Natural killer cell (primary cell): Measurements from ENCODE around the gene SETMAR. TPM values are rescaled to one million over a fixed set of nuclear protein-coding genes. Genes with fewer than 3 reads are reported as not detected.

Source experiments
- ATAC-seq, 3 donors: fragments of 150-1000 bp in 2 of 3; fragments of 200-7000 bp in 1 of 3; cut with Tn5 transposase; 1 replicate in 1 of 3; 2 replicates in 2 of 3; pipeline ENCODE4 v1.10.0; 2021; ENCODE audit warnings: mild to moderate bottlenecking in 2 of 3, moderate library complexity in 2 of 3
- DNase-seq, 2 donors: peaks; one replicate each; pipeline versions ENCODE4 v3.0.0 to v3.0.0-alpha.2; 2013 to 2021; ENCODE audit warnings: mixed read lengths in 1 of 2
- H3K27ac ChIP-seq: one replicate; pipeline ENCODE4 v1.5.1; 2013; ENCODE audit warnings: mild to moderate bottlenecking, low read length
- H3K27me3 ChIP-seq: one replicate; pipeline ENCODE4 v1.6.1; 2013; ENCODE audit warnings: low read length; ENCODE audit not compliant: control insufficient read depth, insufficient read depth
- H3K36me3 ChIP-seq: one replicate; pipeline ENCODE4 v1.6.1; 2013; ENCODE audit warnings: low read length; ENCODE audit not compliant: control insufficient read depth, insufficient read depth
- H3K4me1 ChIP-seq: one replicate; pipeline ENCODE4 v1.6.1; 2013; ENCODE audit warnings: low read length; ENCODE audit not compliant: control insufficient read depth, insufficient read depth
- H3K4me3 ChIP-seq: one replicate; pipeline ENCODE4 v1.5.1; 2013; ENCODE audit warnings: low read length
- H3K9me3 ChIP-seq: one replicate; pipeline ENCODE4 v1.6.1; 2013; ENCODE audit warnings: low read length; ENCODE audit not compliant: control insufficient read depth, insufficient read depth
- H3K27ac Mint-ChIP-seq, 2 donors: one replicate each; pipeline ENCODE4 v1.8.0; 2022; ENCODE audit warnings: mild to moderate bottlenecking in 2 of 2, mixed read lengths in 2 of 2, moderate library complexity in 1 of 2
- H3K27me3 Mint-ChIP-seq, 2 donors: one replicate each; pipeline ENCODE4 v1.8.0; 2022; ENCODE audit warnings: low read depth in 2 of 2, mixed read lengths in 2 of 2
- H3K36me3 Mint-ChIP-seq: one replicate; pipeline ENCODE4 v1.8.0; 2022; ENCODE audit warnings: mixed read lengths
- H3K4me1 Mint-ChIP-seq, 2 donors: one replicate each; pipeline ENCODE4 v1.8.0; 2022; ENCODE audit warnings: mixed read lengths in 2 of 2
- H3K4me3 Mint-ChIP-seq: one replicate; pipeline ENCODE4 v1.8.0; 2022; ENCODE audit warnings: mild to moderate bottlenecking, moderate library complexity, mixed read lengths
- H3K9me3 Mint-ChIP-seq, 2 donors: one replicate each; pipeline ENCODE4 v1.8.0; 2022; ENCODE audit warnings: mixed read lengths in 2 of 2
- WGBS: methylation state at CpG from one replicate; pipeline ENCODE4 v1.1.7; 2013; ENCODE audit warnings: missing lambda C conversion rate; ENCODE audit not compliant: insufficient coverage; 5-methylcytosine and 5-hydroxymethylcytosine counted together
- intact Hi-C: fragments of 100-400 bp; cut with micrococcal nuclease; formaldehyde crosslinking; loops from one replicate; pipeline ENCODE4 v1.14.2; 2022
- total RNA-seq, 4 donors: library from RNA; stranded (reverse); fragments of 120-200 nt in 1 of 4; gene quantifications; one replicate each; pipeline versions ENCODE4 v1.2.3 to v1.2.4, GENCODE V29; 2013 to 2022
- TF ChIP-seq, protein P1 (sequence below): fragments of 200-600 bp; IDR thresholded peaks from one replicate; pipeline ENCODE4 v1.8.0; 2022; ENCODE audit warnings: antibody characterized with exemption

SETMAR gene
- total RNA-seq, 3 donors from 2014 or later (not counting 1 experiment from before 2014, with no cell fraction given), result 4.8 to 9.3 (median 6.4) TPM

DNA sequence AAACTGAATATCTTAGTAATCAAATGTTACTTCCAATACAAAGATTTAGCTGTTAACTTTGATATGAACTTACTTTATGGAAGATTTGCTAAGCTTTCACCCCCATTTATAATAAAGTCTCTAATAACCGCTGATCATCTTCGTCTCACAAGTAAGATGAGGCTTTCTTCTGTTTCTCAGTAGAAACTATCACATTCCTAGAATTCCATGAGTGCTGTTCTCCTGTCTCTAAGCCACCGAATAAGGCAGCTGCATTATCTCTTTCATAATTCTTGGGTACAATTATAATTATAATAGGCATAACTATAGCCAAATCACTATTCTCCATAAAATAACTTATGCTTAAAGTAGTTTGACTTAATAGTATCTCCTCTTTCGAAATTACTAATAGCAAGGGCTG, 18.3 kb upstream of the SETMAR start:
- intact Hi-C loops, result no loop called here
- no peaks in the 10 kb centered on the region for H3K9me3 Mint-ChIP-seq
- TF ChIP-seq, protein P1, sequence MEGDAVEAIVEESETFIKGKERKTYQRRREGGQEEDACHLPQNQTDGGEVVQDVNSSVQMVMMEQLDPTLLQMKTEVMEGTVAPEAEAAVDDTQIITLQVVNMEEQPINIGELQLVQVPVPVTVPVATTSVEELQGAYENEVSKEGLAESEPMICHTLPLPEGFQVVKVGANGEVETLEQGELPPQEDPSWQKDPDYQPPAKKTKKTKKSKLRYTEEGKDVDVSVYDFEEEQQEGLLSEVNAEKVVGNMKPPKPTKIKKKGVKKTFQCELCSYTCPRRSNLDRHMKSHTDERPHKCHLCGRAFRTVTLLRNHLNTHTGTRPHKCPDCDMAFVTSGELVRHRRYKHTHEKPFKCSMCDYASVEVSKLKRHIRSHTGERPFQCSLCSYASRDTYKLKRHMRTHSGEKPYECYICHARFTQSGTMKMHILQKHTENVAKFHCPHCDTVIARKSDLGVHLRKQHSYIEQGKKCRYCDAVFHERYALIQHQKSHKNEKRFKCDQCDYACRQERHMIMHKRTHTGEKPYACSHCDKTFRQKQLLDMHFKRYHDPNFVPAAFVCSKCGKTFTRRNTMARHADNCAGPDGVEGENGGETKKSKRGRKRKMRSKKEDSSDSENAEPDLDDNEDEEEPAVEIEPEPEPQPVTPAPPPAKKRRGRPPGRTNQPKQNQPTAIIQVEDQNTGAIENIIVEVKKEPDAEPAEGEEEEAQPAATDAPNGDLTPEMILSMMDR, result no peak
- Histone ChIP-seq H3K4me1 (no peaks in the 10 kb centered on the region), H3K36me3 (no peaks in the 10 kb centered on the region), H3K9me3 (no peaks in the 10 kb centered on the region), H3K4me3 (no peak overlapping the region), H3K27me3 (no peaks in the 10 kb centered on the region), H3K27ac (no peak overlapping the region)
- peaks cover 3 to 22% of the 10 kb centered on the region in 2 donors for H3K27me3 Mint-ChIP-seq
- 97% methylated on average over 2 of the region's 4 CpGs for WGBS
- DNase-seq (no peak), ATAC-seq (no peak)
- no peaks in the 10 kb centered on the region for H3K4me1 Mint-ChIP-seq
- H3K4me3 Mint-ChIP-seq, result no peak overlapping the region
- H3K36me3 Mint-ChIP-seq, result no peaks in the 10 kb centered on the region
- H3K27ac Mint-ChIP-seq, result no peak overlapping the region

DNA sequence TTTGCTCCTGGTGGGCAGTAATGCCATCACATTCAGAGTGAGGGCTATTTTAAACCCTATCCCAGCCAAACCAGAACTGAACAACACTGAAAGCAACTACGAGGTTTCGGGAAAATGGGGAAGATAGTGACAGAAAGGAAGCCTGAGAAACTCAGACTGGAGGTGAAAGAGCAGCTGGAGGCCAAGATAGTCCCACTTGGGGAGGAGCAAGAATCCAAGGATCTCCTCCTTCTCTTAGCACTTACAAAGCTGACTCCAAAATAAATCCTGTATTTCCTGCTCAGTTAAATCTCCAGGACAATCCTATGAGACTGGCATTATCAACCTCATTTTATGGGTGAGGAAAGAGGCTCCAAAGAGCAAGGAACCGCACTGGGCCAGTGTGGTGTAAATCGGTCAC, 14.1 kb upstream of the SETMAR start:
- no peaks in the 10 kb centered on the region for H3K9me3 Mint-ChIP-seq
- Histone ChIP-seq H3K27me3 (no peaks in the 10 kb centered on the region), H3K4me1 (no peaks in the 10 kb centered on the region), H3K36me3 (no peaks in the 10 kb centered on the region), H3K4me3 (no peak overlapping the region), H3K9me3 (no peaks in the 10 kb centered on the region), H3K27ac (no peak overlapping the region)
- peaks cover 0 to 3% of the 10 kb centered on the region in 2 donors for H3K27me3 Mint-ChIP-seq
- no peak overlapping the region for H3K4me3 Mint-ChIP-seq
- no peak for DNase-seq
- H3K27ac Mint-ChIP-seq, result no peak overlapping the region
- no peak for ATAC-seq
- H3K36me3 Mint-ChIP-seq, result no peaks in the 10 kb centered on the region
- intact Hi-C loops, result no loop called here
- TF ChIP-seq, protein P1, result no peak
- H3K4me1 Mint-ChIP-seq, result peaks cover 0 to 6% of the 10 kb centered on the region in 2 donors
- no CpG with 5 or more reads among the region's 4 CpGs for WGBS

DNA sequence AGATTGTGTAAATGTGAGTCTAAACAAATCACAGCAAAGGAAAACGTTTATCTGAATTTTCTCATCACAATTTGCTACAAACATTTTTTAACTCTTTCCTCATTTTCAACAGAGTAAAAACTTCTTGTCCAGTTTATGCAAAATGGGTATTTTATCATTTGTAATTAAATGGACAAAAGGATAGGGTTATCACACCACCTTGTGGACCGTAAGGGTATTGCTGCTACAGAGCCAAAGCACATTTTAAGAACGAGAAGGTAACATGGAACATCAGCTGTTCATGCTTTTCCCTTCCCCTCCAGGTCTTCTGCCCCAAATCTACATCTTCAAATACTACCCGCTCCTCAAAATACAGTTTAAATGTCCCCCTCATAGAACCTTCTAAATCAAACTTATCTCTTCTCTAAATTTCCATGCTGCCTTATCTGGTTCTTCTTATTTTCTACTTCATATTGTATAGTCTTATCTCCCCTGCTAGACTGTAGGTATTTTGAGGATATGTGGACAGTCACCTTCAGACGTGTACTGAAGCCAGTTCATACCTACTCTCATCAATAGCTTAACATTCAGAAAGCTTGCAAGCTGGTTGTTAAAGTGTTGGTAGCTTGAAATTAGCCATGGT, 12.8 kb upstream of the SETMAR start:
- DNase-seq, result peak in 1 of 2 donors; percentile 73
- Mint-ChIP-seq H3K4me3 (no peak overlapping the region), H3K9me3 (no peaks in the 10 kb centered on the region), H3K27ac (no peak overlapping the region), H3K36me3 (no peaks in the 10 kb centered on the region), H3K4me1 (peaks cover 0 to 6% of the 10 kb centered on the region in 2 donors), H3K27me3 (peaks cover 0 to 3% of the 10 kb centered on the region in 2 donors)
- Histone ChIP-seq H3K36me3 (no peaks in the 10 kb centered on the region), H3K27me3 (no peaks in the 10 kb centered on the region), H3K27ac (no peak overlapping the region), H3K4me1 (no peaks in the 10 kb centered on the region), H3K4me3 (no peak overlapping the region), H3K9me3 (no peaks in the 10 kb centered on the region)
- TF ChIP-seq, protein P1, result peak; percentile 90
- peak; percentile 71 to 81 (median 78) for ATAC-seq
- intact Hi-C loops, result loop anchor here (1.0 kb wide), 1 partner anchor 1090 kb away; no protein-coding TSS in a partner anchor
- WGBS, result 19% methylated on average over 3 of the region's 5 CpGs

DNA sequence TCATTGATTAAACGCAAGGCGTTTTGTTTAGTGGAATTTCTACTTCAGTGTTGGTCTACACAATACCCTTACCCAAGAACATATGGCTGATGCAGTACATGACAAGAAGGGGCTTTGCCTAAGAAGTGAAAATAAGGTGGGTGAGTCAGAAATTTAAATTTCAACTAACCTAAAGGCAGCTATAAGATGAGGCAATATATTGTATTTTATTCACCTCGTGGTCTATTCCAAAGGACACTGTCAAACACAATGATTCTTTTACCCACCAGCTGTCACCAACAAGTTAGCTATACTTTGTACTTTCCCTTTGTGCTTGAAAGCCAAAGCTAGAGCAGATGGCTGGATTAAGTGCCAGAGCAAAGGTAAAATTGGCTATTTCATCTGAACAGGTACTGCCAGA, 10.9 kb upstream of the SETMAR start:
- Mint-ChIP-seq H3K36me3 (no peaks in the 10 kb centered on the region), H3K27me3 (peaks cover 0 to 3% of the 10 kb centered on the region in 2 donors), H3K4me3 (no peak overlapping the region), H3K4me1 (peaks cover 0 to 6% of the 10 kb centered on the region in 2 donors), H3K27ac (no peak overlapping the region), H3K9me3 (no peaks in the 10 kb centered on the region)
- Histone ChIP-seq H3K27me3 (no peaks in the 10 kb centered on the region), H3K4me1 (no peaks in the 10 kb centered on the region), H3K36me3 (no peaks in the 10 kb centered on the region), H3K4me3 (no peak overlapping the region), H3K27ac (no peak overlapping the region), H3K9me3 (no peaks in the 10 kb centered on the region)
- ATAC-seq, result no peak
- TF ChIP-seq, protein P1, result no peak
- peak in 1 of 2 donors; percentile 8 for DNase-seq
- intact Hi-C loops, result no loop called here
- no CpG with 5 or more reads among the region's 3 CpGs for WGBS
